HCT116 (cell line): ENCODE results near the gene AOPEP. TPM values are rescaled to one million over a fixed set of nuclear protein-coding genes. Genes with fewer than 3 reads are reported as not detected.

Experiments
- ATAC-seq: fragments of 200-7000 bp; cut with Tn5 transposase; 2 replicates; pipeline ENCODE4 v1.9.1; 2020; ENCODE audit warnings: mild to moderate bottlenecking, moderate library complexity
- BruUV-seq: library from RNA; stranded (reverse); fragments of 400-500 nt; replicated peaks from 2 replicates; lab custom pipeline; 2021; lab: Mats Ljungman, UMichigan
- CTCF ChIA-PET: fragments of 300-600 bp; sonication (Branson Sonifier 250); formaldehyde crosslinking; loops from one replicate; lab custom pipeline; 2021; ENCODE audit warnings: antibody characterized with exemption; lab: Charles Lee
- POLR2A ChIA-PET: fragments of 300-600, 350-600 bp; sonication (Branson Sonifier 250); formaldehyde crosslinking; loops from one replicate; lab custom pipeline; 2021; ENCODE audit warnings: antibody characterized with exemption; lab: Charles Lee
- RAD21 ChIA-PET, 2 experiments: fragments of 300-600 bp; sonication (Branson Sonifier 250); formaldehyde crosslinking; loops; one replicate each; lab custom pipeline; 2023; ENCODE audit warnings: low total read pairs in 2 of 2; ENCODE audit not compliant: uncharacterized antibody in 2 of 2, unreplicated experiment in 2 of 2, low non-redundant PET in 1 of 2; lab: Charles Lee
- DNase-seq: peaks from one replicate; pipeline ENCODE4 v3.0.0-alpha.2; 2010; ENCODE audit warnings: low read depth, low spot score
- H2AFZ ChIP-seq: fragments of 200-600 bp; shearing (Covaris generic), sonication (generic); 2 replicates; pipeline ENCODE4 v1.6.1; 2017; ENCODE audit warnings: low read depth, mixed run types, mixed read lengths, antibody characterized with exemption, low read length; ENCODE audit not compliant: poor library complexity, severe bottlenecking
- H3K27ac ChIP-seq: 2 replicates; pipeline ENCODE4 v1.5.1; 2012; ENCODE audit warnings: low read depth, low read length
- H3K27me3 ChIP-seq: fragments of 200-600 bp; sonication (generic); 2 replicates; pipeline ENCODE4 v1.6.1; 2016; ENCODE audit warnings: mixed run types, low read length, mixed read lengths; ENCODE audit not compliant: insufficient read depth
- H3K36me3 ChIP-seq, 2 experiments: fragments of 200-500 bp in 1 of 2; fragments of 200-600 bp in 1 of 2; sonication (Bioruptor generic) in 1 of 2; sonication (generic) in 1 of 2; 2 replicates each; pipeline versions ENCODE4 v1.5.1 to v1.6.1; 2014 to 2016; ENCODE audit warnings: low read length in 2 of 2, inconsistent platforms in 1 of 2, mixed read lengths in 1 of 2, mixed run types in 1 of 2; ENCODE audit not compliant: insufficient read depth in 2 of 2, control insufficient read depth in 1 of 2
- H3K4me1 ChIP-seq, 2 experiments: fragments of 200-600 bp in 1 of 2; sonication (generic) in 1 of 2; 2 replicates each; pipeline versions ENCODE4 v1.5.1 to v1.6.1; 2012 to 2017; ENCODE audit warnings: low read length in 2 of 2, inconsistent platforms in 1 of 2, mild to moderate bottlenecking in 1 of 2, mixed read lengths in 1 of 2, mixed run types in 1 of 2, moderate library complexity in 1 of 2; ENCODE audit not compliant: insufficient read depth in 2 of 2, control insufficient read depth in 1 of 2
- H3K4me2 ChIP-seq: fragments of 200-600 bp; sonication (generic); 2 replicates; pipeline ENCODE4 v1.6.1; 2017; ENCODE audit warnings: mixed run types, low read length, mixed read lengths
- H3K4me3 ChIP-seq, 2 experiments: fragments of 200-600 bp in 1 of 2; sonication (generic) in 1 of 2; replicated peaks in 1 of 2; 2 replicates each; pipeline ENCODE4 v1.5.1; 2011 to 2016; ENCODE audit warnings: low read length in 2 of 2, control low read depth in 1 of 2, low read depth in 1 of 2, mild to moderate bottlenecking in 1 of 2, mixed read lengths in 1 of 2, mixed run types in 1 of 2
- H3K79me2 ChIP-seq: fragments of 200-600 bp; sonication (generic); 2 replicates; pipeline ENCODE4 v1.6.1; 2017; ENCODE audit warnings: mild to moderate bottlenecking, mixed run types, low read length, moderate library complexity, mixed read lengths; ENCODE audit not compliant: insufficient read depth
- H3K9ac ChIP-seq: fragments of 200-600 bp; sonication (generic); 2 replicates; pipeline ENCODE4 v1.6.1; 2016; ENCODE audit warnings: low read length, mixed read lengths
- H3K9me2 ChIP-seq: fragments of 200-600 bp; sonication (generic), shearing (Covaris generic); 2 replicates; pipeline ENCODE4 v1.6.1; 2017; ENCODE audit warnings: mixed run types, mild to moderate bottlenecking, moderate library complexity; ENCODE audit not compliant: insufficient read depth
- H3K9me3 ChIP-seq, 2 experiments: fragments of 200-500 bp in 1 of 2; fragments of 200-600 bp in 1 of 2; sonication (Bioruptor generic) in 1 of 2; sonication (generic) in 1 of 2; 2 replicates each; pipeline ENCODE4 v1.6.1; 2014 to 2017; ENCODE audit warnings: low read length in 2 of 2, mixed read lengths in 2 of 2, inconsistent platforms in 1 of 2, low read depth in 1 of 2, mild to moderate bottlenecking in 1 of 2, mixed run types in 1 of 2, moderate library complexity in 1 of 2; ENCODE audit not compliant: control insufficient read depth in 1 of 2, insufficient read depth in 1 of 2
- H4K20me1 ChIP-seq: fragments of 200-600 bp; sonication (generic), shearing (Covaris generic); 2 replicates; pipeline ENCODE4 v1.6.1; 2017; ENCODE audit warnings: mixed run types, mild to moderate bottlenecking, moderate library complexity; ENCODE audit not compliant: insufficient read depth
- CBX3 ChIP-seq: IDR thresholded peaks from 2 replicates; pipeline ENCODE4 v1.6.1; 2012; ENCODE audit warnings: low read depth
- CTCF ChIP-seq, 3 experiments: fragments of 200-600 bp in 1 of 3; sonication (generic) in 1 of 3; IDR thresholded peaks in 2 of 3; conservative IDR thresholded peaks in 1 of 3; 2 replicates each; pipeline ENCODE4 v1.5.1; 2012 to 2017; ENCODE audit warnings: low read depth in 2 of 3, low read length in 2 of 3, antibody characterized with exemption in 1 of 3, borderline replicate concordance in 1 of 3, control low read depth in 1 of 3, mild to moderate bottlenecking in 1 of 3, mixed read lengths in 1 of 3, mixed run types in 1 of 3, moderate library complexity in 1 of 3; ENCODE audit not compliant: insufficient read depth in 1 of 3
- EZH2 ChIP-seq: fragments of 200-600 bp; sonication (generic); IDR thresholded peaks from 2 replicates; pipeline ENCODE4 v1.6.1; 2017; ENCODE audit warnings: antibody characterized with exemption, mixed run types
- JUND ChIP-seq: IDR thresholded peaks from 2 replicates; pipeline ENCODE4 v1.6.1; 2012
- POLR2AphosphoS5 ChIP-seq: IDR thresholded peaks from 2 replicates; pipeline ENCODE4 v1.6.1; 2011; ENCODE audit warnings: mild to moderate bottlenecking, low read depth, low read length, moderate library complexity
- RAD21 ChIP-seq: IDR thresholded peaks from 2 replicates; pipeline ENCODE4 v1.6.1; 2012; ENCODE audit warnings: low read depth, mild to moderate bottlenecking
- REST ChIP-seq: IDR thresholded peaks from 2 replicates; pipeline ENCODE4 v1.6.1; 2012; ENCODE audit warnings: low read depth
- SIN3A ChIP-seq: IDR thresholded peaks from 2 replicates; pipeline ENCODE4 v1.6.1; 2012; ENCODE audit warnings: low read depth
- SRF ChIP-seq: IDR thresholded peaks from 2 replicates; pipeline ENCODE4 v1.6.1; 2012; ENCODE audit warnings: low read depth
- TCF7L2 ChIP-seq: IDR thresholded peaks from 2 replicates; pipeline ENCODE4 v1.7.0; 2011; ENCODE audit warnings: borderline replicate concordance, inconsistent platforms; ENCODE audit not compliant: insufficient read depth, insufficient read length; ENCODE audit errors: extremely low read depth
- ZFX ChIP-seq: fragments of 450-650 bp; IDR thresholded peaks from 2 replicates; pipeline ENCODE4 v1.6.1; 2017
- intact Hi-C: fragments of 100-400 bp; cut with micrococcal nuclease; formaldehyde crosslinking; loops from 2 replicates; pipeline ENCODE4 v1.10.0; 2022
- total RNA-seq: library from RNA; stranded (reverse); gene quantifications from one replicate; pipeline ENCODE4 v1.2.1, GENCODE V29; 2021; ENCODE audit not compliant: unreplicated experiment

The AOPEP gene
- total RNA-seq, 1 experiment from 2014 or later, result 15.1 TPM

- intact Hi-C loops, result loop anchor here (1.0 kb wide), 1 partner anchor 13 kb away; no protein-coding TSS in a partner anchor
- Histone ChIP-seq H3K9me3 (no peaks in the 10 kb centered on the region), H4K20me1 (no peaks in the 10 kb centered on the region), H3K27me3 (no peaks in the 10 kb centered on the region), H3K4me1 (peaks cover 9 to 14% of the 10 kb centered on the region in 2 experiments), H3K9me2 (no peaks in the 10 kb centered on the region), H2AFZ (no peak overlapping the region), H3K4me3 (no peak overlapping the region), H3K36me3 (peaks cover 0 to 15% of the 10 kb centered on the region in 2 experiments; a peak in 2 of 4 replicates), H3K9ac (no peak overlapping the region), H3K4me2 (no peak overlapping the region), H3K27ac (no peak overlapping the region), H3K79me2 (no peaks in the 10 kb centered on the region)
- BruUV-seq, result no TSS peak
- DNase-seq (no peak), ATAC-seq (no peak)
- CTCF ChIA-PET, result no interaction called here
- POLR2A ChIA-PET, result no interaction called here
- TF ChIP-seq RAD21 (no peak), CBX3 (no peak), ZFX (no peak), CTCF (IDR thresholded peaks at IDR 0.05 in 2 of 3, conservative IDR thresholded peaks at IDR 0.05 in 1 of 3; ENCODE audit: borderline replicate concordance in 1 of 3, insufficient read depth in 1 of 3, low read depth in 2 of 3, low read length in 2 of 3) (no peak), POLR2AphosphoS5 (no peak), REST (no peak), SIN3A (no peak), JUND (no peak), EZH2 (no peak), SRF (no peak), TCF7L2 (no peak)
- RAD21 ChIA-PET, result no interaction called here
Measured at GRCh38 chr9:94794476-94795167, 68.1 kb downstream of the AOPEP start.
